OCI-LY7 (cell line): ENCODE results near the gene ABHD8. TPM values are rescaled to one million over a fixed set of nuclear protein-coding genes. Genes with fewer than 3 reads are reported as not detected.

Source experiments
- BruUV-seq: library from RNA; stranded (reverse); fragments of 400-500 nt; replicated peaks from 2 replicates; lab custom pipeline; 2021; lab: Mats Ljungman, UMichigan
- CTCF ChIA-PET: fragments of 300-600 bp; sonication (Branson Sonifier 250); formaldehyde crosslinking; loops from one replicate; lab custom pipeline; 2022; ENCODE audit warnings: antibody characterized with exemption; ENCODE audit not compliant: unreplicated experiment; lab: Charles Lee
- POLR2A ChIA-PET: fragments of 300-600 bp; sonication (Branson Sonifier 250); formaldehyde crosslinking; loops from one replicate; lab custom pipeline; 2022; ENCODE audit warnings: antibody characterized with exemption; lab: Charles Lee
- DNase-seq: peaks from one replicate; pipeline ENCODE4 v3.0.0-alpha.2; 2015; ENCODE audit warnings: low spot score
- H2AFZ ChIP-seq: fragments of 200-600 bp; sonication (generic), shearing (Covaris generic); 2 replicates; pipeline ENCODE4 v1.6.1; 2014; ENCODE audit warnings: mild to moderate bottlenecking, antibody characterized with exemption, low read length, moderate library complexity
- H3K27ac ChIP-seq: fragments of 200-600 bp; sonication (generic); 2 replicates; pipeline ENCODE4 v1.5.1; 2014; ENCODE audit warnings: mixed run types, low read depth, mild to moderate bottlenecking, moderate library complexity, low read length, inconsistent platforms; ENCODE audit not compliant: poor library complexity, severe bottlenecking
- H3K36me3 ChIP-seq: fragments of 200-600 bp; sonication (generic); 2 replicates; pipeline ENCODE4 v1.6.1; 2014; ENCODE audit warnings: mild to moderate bottlenecking, antibody characterized with exemption, low read length, moderate library complexity, mixed read lengths; ENCODE audit not compliant: insufficient read depth
- H3K4me1 ChIP-seq: fragments of 200-600 bp; sonication (generic); 2 replicates; pipeline ENCODE4 v1.5.1; 2014; ENCODE audit warnings: mild to moderate bottlenecking, low read length; ENCODE audit not compliant: insufficient read depth, poor library complexity, severe bottlenecking
- H3K4me2 ChIP-seq: fragments of 200-600 bp; sonication (generic); 2 replicates; pipeline ENCODE4 v1.6.1; 2014; ENCODE audit warnings: mild to moderate bottlenecking, low read length
- H3K4me3 ChIP-seq: fragments of 200-600 bp; sonication (generic); 2 replicates; pipeline ENCODE4 v1.5.1; 2014; ENCODE audit warnings: mild to moderate bottlenecking, low read depth, low read length; ENCODE audit not compliant: poor library complexity, severe bottlenecking
- H3K79me2 ChIP-seq: fragments of 200-600 bp; sonication (generic); 2 replicates; pipeline ENCODE4 v1.6.1; 2016; ENCODE audit warnings: low read depth, mild to moderate bottlenecking, low read length, moderate library complexity, mixed read lengths; ENCODE audit not compliant: insufficient read depth
- H3K9me2 ChIP-seq: fragments of 200-600 bp; sonication (generic); 2 replicates; pipeline ENCODE4 v1.6.1; 2016; ENCODE audit warnings: mild to moderate bottlenecking, low read length, mixed read lengths; ENCODE audit not compliant: insufficient read depth
- H3K9me3 ChIP-seq: fragments of 200-600 bp; sonication (generic); 2 replicates; pipeline ENCODE4 v1.6.1; 2014; ENCODE audit warnings: mild to moderate bottlenecking, mixed run types, low read length, mixed read lengths
- H4K20me1 ChIP-seq: fragments of 200-600 bp; sonication (generic); 2 replicates; pipeline ENCODE4 v1.6.1; 2014; ENCODE audit warnings: mild to moderate bottlenecking, antibody characterized with exemption, low read length, moderate library complexity, mixed read lengths; ENCODE audit not compliant: insufficient read depth
- EZH2phosphoT487 ChIP-seq: fragments of 200-600 bp; sonication (generic); IDR thresholded peaks from 2 replicates; pipeline ENCODE4 v1.6.1; 2018; ENCODE audit warnings: low read depth, borderline replicate concordance, mild to moderate bottlenecking, mixed run types, antibody characterized with exemption, low read length, moderate library complexity, mixed read lengths
- intact Hi-C: fragments of 100-400 bp; cut with micrococcal nuclease; formaldehyde crosslinking; loops from one replicate; pipeline ENCODE4 v1.10.0; 2022; ENCODE audit not compliant: unreplicated experiment
- total RNA-seq, 2 experiments: library from RNA; depleted of rRNA in 1 of 2; stranded (reverse); fragments of >200 nt in 1 of 2; shearing (Covaris generic) in 1 of 2; gene quantifications; 2 replicates each; pipeline ENCODE4 v1.2.3, GENCODE V29; 2014 to 2022
- TF ChIP-seq, protein P1 (sequence below): fragments of 200-600 bp; sonication (generic); conservative IDR thresholded peaks from 2 replicates; pipeline ENCODE4 v1.5.1; 2014; ENCODE audit warnings: mild to moderate bottlenecking, antibody characterized with exemption, low read length, moderate library complexity, mixed read lengths

ABHD8 gene
- total RNA-seq, 2 experiments from 2014 or later = 11.6 to 18.9 TPM

DNA sequence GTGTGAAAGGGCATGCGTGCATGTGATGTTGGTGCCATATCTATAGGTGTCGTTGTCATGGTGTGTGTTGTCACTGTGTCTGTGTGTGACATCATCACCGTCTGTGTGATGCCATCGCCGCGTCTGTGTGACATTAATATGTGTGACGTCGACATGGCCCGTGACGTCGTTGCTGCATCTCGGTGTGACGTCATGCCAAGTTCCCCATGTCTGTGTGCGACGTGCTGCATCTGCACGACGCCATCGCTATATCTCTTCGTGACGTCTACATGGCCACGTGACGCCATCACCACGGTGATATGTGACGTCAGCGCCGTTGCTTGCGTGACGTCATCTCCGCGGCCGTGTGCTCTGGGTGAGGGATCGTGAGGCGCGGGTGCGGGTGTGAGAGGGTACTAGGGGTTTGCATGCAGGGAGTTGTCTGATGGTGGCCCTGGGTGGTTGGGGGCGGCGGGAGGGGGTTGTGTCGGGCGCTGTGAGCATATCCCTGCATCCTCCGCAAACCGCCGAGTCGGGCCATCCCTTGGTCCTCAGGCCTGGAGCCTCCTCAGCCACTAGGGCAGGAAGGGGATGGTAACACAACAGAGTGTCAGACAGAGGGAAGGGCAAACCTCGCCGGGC lies 48.7 kb upstream of the ABHD8 start:
- no peak overlapping the region for H3K4me3 ChIP-seq
- no peaks in the 10 kb centered on the region for H4K20me1 ChIP-seq
- CTCF ChIA-PET = no interaction called here
- H3K9me2 ChIP-seq = no peaks in the 10 kb centered on the region
- TF ChIP-seq, protein P1, sequence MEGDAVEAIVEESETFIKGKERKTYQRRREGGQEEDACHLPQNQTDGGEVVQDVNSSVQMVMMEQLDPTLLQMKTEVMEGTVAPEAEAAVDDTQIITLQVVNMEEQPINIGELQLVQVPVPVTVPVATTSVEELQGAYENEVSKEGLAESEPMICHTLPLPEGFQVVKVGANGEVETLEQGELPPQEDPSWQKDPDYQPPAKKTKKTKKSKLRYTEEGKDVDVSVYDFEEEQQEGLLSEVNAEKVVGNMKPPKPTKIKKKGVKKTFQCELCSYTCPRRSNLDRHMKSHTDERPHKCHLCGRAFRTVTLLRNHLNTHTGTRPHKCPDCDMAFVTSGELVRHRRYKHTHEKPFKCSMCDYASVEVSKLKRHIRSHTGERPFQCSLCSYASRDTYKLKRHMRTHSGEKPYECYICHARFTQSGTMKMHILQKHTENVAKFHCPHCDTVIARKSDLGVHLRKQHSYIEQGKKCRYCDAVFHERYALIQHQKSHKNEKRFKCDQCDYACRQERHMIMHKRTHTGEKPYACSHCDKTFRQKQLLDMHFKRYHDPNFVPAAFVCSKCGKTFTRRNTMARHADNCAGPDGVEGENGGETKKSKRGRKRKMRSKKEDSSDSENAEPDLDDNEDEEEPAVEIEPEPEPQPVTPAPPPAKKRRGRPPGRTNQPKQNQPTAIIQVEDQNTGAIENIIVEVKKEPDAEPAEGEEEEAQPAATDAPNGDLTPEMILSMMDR = no peak
- no peak for TF ChIP-seq EZH2phosphoT487
- H3K4me1 ChIP-seq = peaks cover 24% of the 10 kb centered on the region
- H3K36me3 ChIP-seq = no peaks in the 10 kb centered on the region
- no peak overlapping the region for H3K27ac ChIP-seq
- intact Hi-C loops = no loop called here
- H3K9me3 ChIP-seq = no peaks in the 10 kb centered on the region
- BruUV-seq = no TSS peak
- DNase-seq = no peak
- no peak overlapping the region for H2AFZ ChIP-seq
- H3K4me2 ChIP-seq = 0 out of 2 replicates have a peak overlapping the region, but pooled peaks have one; percentile 34
- POLR2A ChIA-PET = no interaction called here
- H3K79me2 ChIP-seq = no peaks in the 10 kb centered on the region

DNA sequence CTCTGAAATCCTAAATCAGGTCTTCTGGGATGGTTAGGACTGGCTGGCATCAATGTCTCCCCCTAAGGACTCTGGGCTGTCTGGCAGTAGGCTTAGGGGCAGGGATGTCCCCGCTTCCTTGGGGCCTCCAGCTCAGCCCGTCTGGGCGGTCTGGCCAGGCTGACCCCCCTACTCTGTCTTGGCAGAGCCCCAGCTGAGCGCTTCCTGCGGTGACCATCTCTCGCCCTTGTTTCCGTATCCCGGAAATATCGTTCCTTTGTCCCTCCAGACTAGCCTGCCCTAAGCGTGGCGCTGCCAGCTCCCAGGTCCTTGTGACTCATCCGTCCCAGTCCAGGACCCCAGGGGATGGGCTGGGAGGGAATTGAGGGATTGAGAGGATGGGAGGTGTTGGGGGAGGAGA lies 45.5 kb upstream of the ABHD8 start:
- Histone ChIP-seq H3K4me1 (peaks cover 31% of the 10 kb centered on the region), H2AFZ (no peak overlapping the region), H3K9me2 (no peaks in the 10 kb centered on the region), H3K9me3 (no peaks in the 10 kb centered on the region), H3K36me3 (peaks cover 5% of the 10 kb centered on the region; the same call in 1 of the 2 replicates), H4K20me1 (no peaks in the 10 kb centered on the region), H3K79me2 (no peaks in the 10 kb centered on the region), H3K27ac (no peak overlapping the region), H3K4me2 (no peak overlapping the region), H3K4me3 (no peak overlapping the region)
- intact Hi-C loops = no loop called here
- ChIA-PET CTCF (interaction anchor here (0.5 kb wide), 1 partner anchor 1278 kb away, joined by 5 read pairs; no protein-coding TSS in a partner anchor), POLR2A (no interaction called here)
- TF ChIP-seq EZH2phosphoT487 = no peak
- TF ChIP-seq, protein P1 = no peak
- no TSS peak for BruUV-seq
- DNase-seq = no peak

DNA sequence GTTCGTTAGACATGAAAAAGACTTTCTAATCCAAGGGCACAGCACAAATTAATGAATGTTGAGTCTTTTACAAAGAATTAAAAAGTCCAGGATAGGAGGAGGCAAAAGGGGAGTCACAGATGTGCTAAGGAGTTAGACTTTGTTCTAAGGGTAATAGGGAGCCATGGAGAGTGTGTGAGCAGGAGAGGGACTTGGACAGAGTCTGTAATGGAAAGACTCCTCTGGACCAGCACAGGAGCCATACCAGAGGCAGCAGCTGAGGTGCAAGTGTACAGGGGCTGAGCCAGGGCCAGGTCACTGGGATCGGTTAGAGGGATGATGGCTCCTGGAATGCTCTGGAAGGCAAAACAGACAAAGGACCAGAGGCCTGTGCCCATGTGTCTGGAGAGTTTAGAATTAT lies 44.7 kb upstream of the ABHD8 start:
- Histone ChIP-seq H2AFZ (no peak overlapping the region), H4K20me1 (no peaks in the 10 kb centered on the region), H3K9me2 (no peaks in the 10 kb centered on the region), H3K4me2 (no peak overlapping the region), H3K4me1 (peaks cover 31% of the 10 kb centered on the region), H3K4me3 (no peak overlapping the region), H3K79me2 (no peaks in the 10 kb centered on the region), H3K9me3 (no peaks in the 10 kb centered on the region), H3K36me3 (peaks cover 12% of the 10 kb centered on the region; the same call in 1 of the 2 replicates), H3K27ac (no peak overlapping the region)
- no peak for DNase-seq
- no TSS peak for BruUV-seq
- TF ChIP-seq, protein P1 = no peak
- TF ChIP-seq EZH2phosphoT487 = no peak
- POLR2A ChIA-PET = no interaction called here
- intact Hi-C loops = loop anchor here (2.0 kb wide), 1 partner anchor 119 kb away; no protein-coding TSS in a partner anchor
- CTCF ChIA-PET = no interaction called here
